Testis (tissue), 2 donors: ENCODE data around the gene NELFA.

Source experiments
- CTCF ChIP-seq, 3 experiments: fragments of 450-650 bp in 2 of 3; fragments of 200-600 bp in 1 of 3; sonication (generic) in 1 of 3; IDR thresholded peaks; one replicate each; pipeline ENCODE4 v1.5.1; 2016 to 2019; ENCODE audit warnings: antibody characterized with exemption in 3 of 3, mild to moderate bottlenecking in 2 of 3, moderate library complexity in 1 of 3
- POLR2A ChIP-seq: fragments of 450-650 bp; IDR thresholded peaks from one replicate; pipeline ENCODE4 v1.6.1; 2017; ENCODE audit warnings: antibody characterized with exemption, mild to moderate bottlenecking, moderate library complexity

DNA sequence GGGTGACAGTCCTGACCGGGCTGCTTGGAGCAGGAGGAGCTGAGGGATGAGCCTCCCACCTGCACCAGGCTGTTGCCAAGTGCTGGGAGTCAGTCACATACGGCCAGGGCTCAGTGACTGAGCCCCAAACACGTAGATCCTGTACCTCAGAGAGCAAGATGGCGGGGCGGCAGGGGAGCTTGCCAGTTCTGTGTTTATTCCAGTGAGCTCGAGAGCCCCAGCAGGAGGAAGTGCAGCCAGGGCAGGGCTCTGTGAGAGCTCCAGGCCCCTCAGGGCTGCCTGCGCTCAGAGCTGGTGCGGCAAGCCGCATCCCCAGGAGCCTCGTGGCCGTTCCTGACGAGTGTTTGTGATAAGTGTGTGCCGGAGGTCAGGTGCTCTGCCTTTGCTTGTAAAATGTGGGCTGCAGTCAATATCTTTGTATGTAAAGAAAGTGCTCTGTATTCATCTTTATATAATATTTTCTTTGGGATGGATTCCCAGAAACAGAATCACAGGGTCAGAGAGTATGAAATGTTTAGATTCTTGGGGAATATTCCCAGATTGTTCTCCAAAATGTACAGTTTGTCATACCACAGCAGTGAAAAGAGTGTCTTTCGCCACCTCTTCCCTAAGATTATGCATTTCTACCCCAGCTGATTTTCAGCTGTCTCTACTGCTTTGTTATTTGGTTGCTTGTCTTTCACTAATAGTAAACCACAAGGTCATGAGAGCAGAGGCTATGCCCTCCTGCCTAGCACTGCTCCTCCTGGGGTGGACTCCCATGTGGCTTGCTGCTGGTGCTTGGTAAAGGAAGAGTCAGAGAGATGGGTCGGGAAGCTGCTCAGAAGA, 50.3 kb downstream of the NELFA start:
- TF ChIP-seq CTCF (IDR thresholded peaks at IDR 0.05) (no peak), POLR2A (no peak)
